Suprapubic skin (tissue), 4 donors: ENCODE results near the gene GAS2L3. TPM values are rescaled to one million over a fixed set of nuclear protein-coding genes. Genes with fewer than 3 reads are reported as not detected.
"Not testable (repeated sequence)": the region's sequence is repeated elsewhere in the genome, so short reads cannot be mapped to it uniquely, and the experiment has no call there.

Source experiments
- DNase-seq, 2 donors: peaks; one replicate each; pipeline ENCODE4 v3.0.0-alpha.2; 2019; ENCODE audit warnings: low spot score in 2 of 2
- H3K27ac ChIP-seq: fragments of 200-600 bp; sonication (generic); one replicate; pipeline ENCODE4 v1.5.1; 2019
- H3K27me3 ChIP-seq: fragments of 200-600 bp; sonication (generic); one replicate; pipeline ENCODE4 v1.5.1; 2019
- H3K36me3 ChIP-seq: fragments of 200-600 bp; sonication (generic); one replicate; pipeline ENCODE4 v1.5.1; 2019
- H3K4me1 ChIP-seq: fragments of 200-600 bp; sonication (generic); one replicate; pipeline ENCODE4 v1.5.1; 2019
- H3K4me3 ChIP-seq: fragments of 200-600 bp; sonication (generic); one replicate; pipeline ENCODE4 v1.5.1; 2019; ENCODE audit warnings: mild to moderate bottlenecking
- H3K9me3 ChIP-seq: fragments of 200-600 bp; sonication (generic); one replicate; pipeline ENCODE4 v1.5.1; 2019
- CTCF ChIP-seq, 2 donors: fragments of 200-600 bp in 1 of 2; fragments of 450-650 bp in 1 of 2; sonication (generic) in 1 of 2; IDR thresholded peaks; one replicate each; pipeline ENCODE4 v1.5.1; 2016 to 2019; ENCODE audit warnings: antibody characterized with exemption in 2 of 2, mild to moderate bottlenecking in 1 of 2, moderate library complexity in 1 of 2
- EP300 ChIP-seq: sonication (generic); formaldehyde crosslinking; IDR thresholded peaks from one replicate; pipeline ENCODE4 v1.6.1; 2017; ENCODE audit warnings: antibody characterized with exemption
- POLR2A ChIP-seq, 2 donors: fragments of 450-650 bp; IDR thresholded peaks; one replicate each; pipeline ENCODE4 v1.6.1; 2017; ENCODE audit warnings: antibody characterized with exemption in 2 of 2, mild to moderate bottlenecking in 2 of 2, moderate library complexity in 2 of 2
- POLR2AphosphoS5 ChIP-seq, 3 donors: sonication (generic); formaldehyde crosslinking; IDR thresholded peaks; one replicate each; pipeline ENCODE4 v1.6.1; 2017; ENCODE audit warnings: antibody characterized with exemption in 3 of 3
- WGBS: methylation state at CpG from one replicate; pipeline ENCODE4 v1.1.5; 2018; 5-methylcytosine and 5-hydroxymethylcytosine counted together
- total RNA-seq, 4 donors: library from RNA; depleted of rRNA; stranded (reverse); fragments of >200 nt; gene quantifications; one replicate each; pipeline ENCODE4 v1.1.0, GENCODE V29; 2016

Gene GAS2L3
- total RNA-seq, 4 donors from 2014 or later, result 5.1 to 14.3 (median 5.7) TPM

GRCh38 chr12:100624571-100624970, 51.1 kb downstream of the GAS2L3 start:
- H3K27ac ChIP-seq, result no peak overlapping the region
- no peaks in the 10 kb centered on the region for H3K9me3 ChIP-seq
- peaks cover 7% of the 10 kb centered on the region for H3K36me3 ChIP-seq
- no peaks in the 10 kb centered on the region for H3K4me1 ChIP-seq
- 92% methylated on average over 4 of the region's 4 CpGs for WGBS
- H3K4me3 ChIP-seq, result no peak overlapping the region
- H3K27me3 ChIP-seq, result no peaks in the 10 kb centered on the region
- DNase-seq, result no peak
- TF ChIP-seq CTCF (IDR thresholded peaks at IDR 0.05) (no peak), POLR2AphosphoS5 (IDR thresholded peaks at IDR 0.05) (no peak), EP300 (no peak), POLR2A (IDR thresholded peaks at IDR 0.05) (no peak)

DNA sequence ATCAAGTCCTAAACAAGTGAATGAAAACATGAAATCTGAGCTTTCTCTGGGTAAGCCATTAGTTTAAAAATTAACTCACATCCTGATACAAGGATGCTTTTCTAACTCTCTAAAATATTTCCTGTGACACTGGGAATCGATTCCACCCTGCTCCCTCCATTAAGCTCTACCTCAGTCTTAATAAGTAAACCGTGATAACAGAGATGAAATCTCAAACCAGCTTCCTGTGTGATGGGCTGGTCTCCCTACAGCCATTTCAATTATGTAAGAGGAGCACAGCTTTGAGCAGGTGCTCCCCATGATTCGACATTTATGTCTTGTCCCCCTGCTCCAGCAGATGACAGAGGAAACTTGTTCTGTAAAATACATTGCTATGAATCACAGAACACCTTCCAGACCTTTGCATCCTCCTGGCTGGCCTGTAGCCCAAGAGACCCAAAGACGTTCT, 59.0 kb downstream of the GAS2L3 start:
- H3K4me3 ChIP-seq, result no peak overlapping the region
- H3K27me3 ChIP-seq, result no peaks in the 10 kb centered on the region
- no peaks in the 10 kb centered on the region for H3K4me1 ChIP-seq
- no peaks in the 10 kb centered on the region for H3K9me3 ChIP-seq
- no peak for DNase-seq
- WGBS, result 58% methylated on average over 4 of the region's 4 CpGs
- TF ChIP-seq EP300 (no peak), POLR2A (IDR thresholded peaks at IDR 0.05) (no peak), POLR2AphosphoS5 (IDR thresholded peaks at IDR 0.05) (no peak), CTCF (IDR thresholded peaks at IDR 0.05) (no peak)
- H3K27ac ChIP-seq, result no peak overlapping the region
- no peaks in the 10 kb centered on the region for H3K36me3 ChIP-seq

- not testable (repeated sequence) for DNase-seq
Measured at GRCh38 chr12:100633082-100633785, 59.8 kb downstream of the GAS2L3 start.

GRCh38 chr12:100643246-100643645, 69.8 kb downstream of the GAS2L3 start:
- Histone ChIP-seq H3K4me3 (no peak overlapping the region), H3K9me3 (no peaks in the 10 kb centered on the region), H3K27ac (no peak overlapping the region), H3K4me1 (no peaks in the 10 kb centered on the region), H3K27me3 (no peaks in the 10 kb centered on the region), H3K36me3 (no peaks in the 10 kb centered on the region)
- DNase-seq, result no peak
- 92% methylated on average over 6 of the region's 6 CpGs for WGBS
- TF ChIP-seq POLR2AphosphoS5 (IDR thresholded peaks at IDR 0.05) (no peak), CTCF (IDR thresholded peaks at IDR 0.05) (no peak), EP300 (no peak), POLR2A (IDR thresholded peaks at IDR 0.05) (no peak)

More at GRCh38 chr12:100633082-100633785, 59.8 kb downstream of the GAS2L3 start:
- H3K9me3 ChIP-seq, H3K4me1 ChIP-seq, H3K36me3 ChIP-seq, H3K27me3 ChIP-seq, H3K27ac ChIP-seq, H3K4me3 ChIP-seq: not testable (repeated sequence)
- WGBS, result 90% methylated on average over 11 of the region's 11 CpGs

- TF ChIP-seq POLR2AphosphoS5 (IDR thresholded peaks at IDR 0.05) (no peak), CTCF (IDR thresholded peaks at IDR 0.05) (no peak), EP300 (no peak), POLR2A (IDR thresholded peaks at IDR 0.05) (no peak)
- Histone ChIP-seq H3K9me3 (no peaks in the 10 kb centered on the region), H3K27me3 (no peaks in the 10 kb centered on the region), H3K27ac (no peak overlapping the region), H3K4me1 (no peaks in the 10 kb centered on the region), H3K4me3 (no peak overlapping the region), H3K36me3 (no peaks in the 10 kb centered on the region)
- no peak for DNase-seq
- 76% methylated on average over 8 of the region's 8 CpGs for WGBS
Measured at GRCh38 chr12:100646896-100647295, 73.4 kb downstream of the GAS2L3 start.
